HL-60 (cell line): ENCODE data around the gene QRICH1.

Experiments
- DNase-seq, 2 experiments: peaks; one replicate each; pipeline ENCODE4 v3.0.0-alpha.2; 2010 to 2020; ENCODE audit warnings: low read depth in 1 of 2, low spot score in 1 of 2
- H3K27ac ChIP-seq: fragments of 250-450 bp; sonication (Bioruptor Pico); replicated peaks from 2 replicates; pipeline ENCODE4 v1.5.1; 2020; ENCODE audit warnings: mild to moderate bottlenecking, moderate library complexity
- H3K27me3 ChIP-seq: fragments of 250-450 bp; sonication (Bioruptor Pico); 2 replicates; pipeline ENCODE4 v1.5.1; 2021; ENCODE audit warnings: mild to moderate bottlenecking, moderate library complexity; ENCODE audit not compliant: insufficient read depth, poor library complexity, severe bottlenecking
- H3K4me3 ChIP-seq: replicated peaks from 2 replicates; pipeline ENCODE4 v1.5.1; 2011; ENCODE audit warnings: mild to moderate bottlenecking, control low read depth, low read length; ENCODE audit not compliant: insufficient read depth
- GABPA ChIP-seq: IDR thresholded peaks from 2 replicates; pipeline ENCODE4 v1.6.1; 2012; ENCODE audit warnings: low read depth
- POLR2AphosphoS5 ChIP-seq: IDR thresholded peaks from 2 replicates; pipeline ENCODE4 v1.6.1; 2012; ENCODE audit warnings: low read depth
- REST ChIP-seq: IDR thresholded peaks from 2 replicates; pipeline ENCODE4 v1.6.1; 2012; ENCODE audit warnings: low read depth; ENCODE audit not compliant: insufficient replicate concordance
- SPI1 ChIP-seq: IDR thresholded peaks from 2 replicates; pipeline ENCODE4 v1.6.1; 2012; ENCODE audit warnings: low read depth, mild to moderate bottlenecking, borderline replicate concordance
- TF ChIP-seq, protein P1 (sequence below): IDR thresholded peaks from one replicate; pipeline ENCODE4 v1.5.1; 2011; ENCODE audit warnings: low read length, control low read depth, inconsistent platforms; ENCODE audit not compliant: insufficient read depth

QRICH1 gene

GRCh38 chr3:49024449-49024848 is 69.4 kb downstream of the QRICH1 start:
- Histone ChIP-seq H3K27me3 (no peaks in the 10 kb centered on the region), H3K27ac (no peak overlapping the region), H3K4me3 (no peak overlapping the region)
- no peak for DNase-seq
- no peak for TF ChIP-seq SPI1
- no peak for TF ChIP-seq REST
- TF ChIP-seq, protein P1, sequence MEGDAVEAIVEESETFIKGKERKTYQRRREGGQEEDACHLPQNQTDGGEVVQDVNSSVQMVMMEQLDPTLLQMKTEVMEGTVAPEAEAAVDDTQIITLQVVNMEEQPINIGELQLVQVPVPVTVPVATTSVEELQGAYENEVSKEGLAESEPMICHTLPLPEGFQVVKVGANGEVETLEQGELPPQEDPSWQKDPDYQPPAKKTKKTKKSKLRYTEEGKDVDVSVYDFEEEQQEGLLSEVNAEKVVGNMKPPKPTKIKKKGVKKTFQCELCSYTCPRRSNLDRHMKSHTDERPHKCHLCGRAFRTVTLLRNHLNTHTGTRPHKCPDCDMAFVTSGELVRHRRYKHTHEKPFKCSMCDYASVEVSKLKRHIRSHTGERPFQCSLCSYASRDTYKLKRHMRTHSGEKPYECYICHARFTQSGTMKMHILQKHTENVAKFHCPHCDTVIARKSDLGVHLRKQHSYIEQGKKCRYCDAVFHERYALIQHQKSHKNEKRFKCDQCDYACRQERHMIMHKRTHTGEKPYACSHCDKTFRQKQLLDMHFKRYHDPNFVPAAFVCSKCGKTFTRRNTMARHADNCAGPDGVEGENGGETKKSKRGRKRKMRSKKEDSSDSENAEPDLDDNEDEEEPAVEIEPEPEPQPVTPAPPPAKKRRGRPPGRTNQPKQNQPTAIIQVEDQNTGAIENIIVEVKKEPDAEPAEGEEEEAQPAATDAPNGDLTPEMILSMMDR, result no peak
- no peak for TF ChIP-seq GABPA
- no peak for TF ChIP-seq POLR2AphosphoS5

DNA sequence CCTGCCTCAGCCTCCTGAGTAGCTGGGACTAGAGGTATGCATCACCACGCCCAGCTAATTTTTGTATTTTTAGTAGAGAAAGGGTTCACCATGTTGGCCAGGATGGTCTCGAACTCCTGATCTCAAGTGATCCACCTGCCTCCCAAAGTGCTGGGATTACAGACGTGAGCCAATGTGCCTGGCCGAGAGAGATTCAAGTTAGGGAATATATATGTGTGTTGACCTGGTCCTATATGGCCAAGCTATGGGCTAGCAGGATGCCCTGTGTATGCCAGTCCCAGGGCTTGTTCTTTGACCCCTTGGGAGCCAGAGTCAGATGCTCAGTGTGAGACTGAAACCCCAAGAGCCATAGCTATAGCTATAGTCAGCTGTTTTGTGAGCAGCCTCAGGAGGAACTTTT is 70.1 kb downstream of the QRICH1 start:
- TF ChIP-seq SPI1 (no peak), REST (no peak), POLR2AphosphoS5 (peak; percentile 23; the same call in 1 of the 2 replicates)
- Histone ChIP-seq H3K27ac (no peak overlapping the region), H3K27me3 (no peaks in the 10 kb centered on the region), H3K4me3 (no peak overlapping the region)
- DNase-seq, result no peak

DNA sequence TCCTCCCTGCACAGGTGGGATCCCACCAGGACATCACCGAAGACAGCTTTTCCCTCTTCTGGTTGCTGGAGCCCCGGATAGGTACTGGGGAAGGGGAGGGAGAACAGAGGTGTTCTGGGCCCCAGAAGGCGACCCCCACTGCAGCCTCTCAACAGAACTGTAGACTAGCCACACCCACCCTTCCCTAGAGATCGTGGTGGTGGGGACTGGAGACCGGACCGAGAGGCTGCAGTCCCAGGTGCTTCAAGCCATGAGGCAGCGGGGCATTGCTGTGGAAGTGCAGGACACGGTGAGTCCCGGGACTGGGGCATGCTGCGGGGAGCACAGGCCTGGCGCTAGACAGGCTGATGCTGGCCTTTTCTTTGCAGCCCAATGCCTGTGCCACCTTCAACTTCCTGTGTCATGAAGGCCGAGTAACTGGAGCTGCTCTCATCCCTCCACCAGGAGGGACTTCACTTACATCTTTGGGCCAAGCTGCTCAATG is 71.1 kb downstream of the QRICH1 start:
- peak overlapping the region; percentile 99 for H3K27ac ChIP-seq
- H3K4me3 ChIP-seq, result peak overlapping the region; percentile 80
- no peaks in the 10 kb centered on the region for H3K27me3 ChIP-seq
- peak in 1 of 2 experiments; percentile 37 for DNase-seq
- TF ChIP-seq POLR2AphosphoS5 (no peak; the same call in 1 of the 2 replicates), SPI1 (no peak), GABPA (no peak), REST (no peak)
- TF ChIP-seq, protein P1, result no peak
